ENCODE results near the gene MYO1H.

MYO1H gene

DNA sequence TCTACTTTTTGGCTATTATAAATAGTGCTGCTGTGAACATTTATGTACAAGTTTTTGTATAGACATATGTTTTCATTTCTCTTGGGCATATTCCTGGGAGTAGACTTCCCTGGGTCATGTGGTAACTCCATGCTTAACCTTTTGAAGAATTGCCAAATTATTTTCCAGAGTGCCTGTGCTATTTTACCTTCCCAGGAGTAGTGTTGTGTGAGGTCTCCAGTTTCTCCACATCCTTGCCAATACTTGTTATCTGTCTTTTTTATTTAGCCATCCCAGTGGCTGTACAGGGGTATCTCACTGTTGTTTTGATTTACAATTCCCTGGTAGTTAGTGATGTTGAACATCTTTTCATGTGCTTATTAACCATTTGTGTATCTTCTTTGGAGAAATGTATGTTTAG, 148.6 kb downstream of the MYO1H start:
- no peak for DNase-seq

DNA sequence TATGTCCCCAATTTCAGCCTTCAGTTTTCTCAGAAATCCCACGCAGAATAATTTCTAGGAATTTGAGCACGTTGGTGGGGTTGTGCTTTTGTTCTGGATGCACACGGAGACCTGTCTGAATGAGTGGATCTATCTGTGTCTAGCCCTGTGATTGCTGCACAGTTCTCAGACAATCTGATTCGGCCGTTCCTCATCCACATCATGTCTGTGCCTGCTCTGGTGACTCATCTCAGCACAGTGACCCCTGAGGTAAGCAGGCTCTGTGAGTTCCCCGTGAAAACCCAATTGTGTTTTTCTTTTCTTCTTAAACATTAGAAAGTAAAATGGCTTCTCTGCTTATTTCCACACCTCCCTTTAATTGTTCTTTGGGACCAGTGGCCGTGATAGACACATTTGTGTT, 150.0 kb downstream of the MYO1H start:
- no peak for DNase-seq
